WI38 (cell line): ENCODE data around the gene NAV2.
A peak's percentile ranks its signal among the peaks of the same experiment; 100 is the strongest.

Experiments
- H3K4me3 ChIP-seq: 2 replicates; pipeline ENCODE4 v1.5.1; 2011; ENCODE audit warnings: low read depth, mild to moderate bottlenecking, control low read depth, low read length
- TF ChIP-seq, protein P1 (sequence below): IDR thresholded peaks from 2 replicates; pipeline ENCODE4 v1.5.1; 2012; ENCODE audit warnings: low read depth, mild to moderate bottlenecking, control low read depth, low read length

The NAV2 gene

GRCh38 chr11:19777039-19777376 lies 64.4 kb downstream of the NAV2 start:
- H3K4me3 ChIP-seq, result peak overlapping the region; percentile 48
- TF ChIP-seq, protein P1, sequence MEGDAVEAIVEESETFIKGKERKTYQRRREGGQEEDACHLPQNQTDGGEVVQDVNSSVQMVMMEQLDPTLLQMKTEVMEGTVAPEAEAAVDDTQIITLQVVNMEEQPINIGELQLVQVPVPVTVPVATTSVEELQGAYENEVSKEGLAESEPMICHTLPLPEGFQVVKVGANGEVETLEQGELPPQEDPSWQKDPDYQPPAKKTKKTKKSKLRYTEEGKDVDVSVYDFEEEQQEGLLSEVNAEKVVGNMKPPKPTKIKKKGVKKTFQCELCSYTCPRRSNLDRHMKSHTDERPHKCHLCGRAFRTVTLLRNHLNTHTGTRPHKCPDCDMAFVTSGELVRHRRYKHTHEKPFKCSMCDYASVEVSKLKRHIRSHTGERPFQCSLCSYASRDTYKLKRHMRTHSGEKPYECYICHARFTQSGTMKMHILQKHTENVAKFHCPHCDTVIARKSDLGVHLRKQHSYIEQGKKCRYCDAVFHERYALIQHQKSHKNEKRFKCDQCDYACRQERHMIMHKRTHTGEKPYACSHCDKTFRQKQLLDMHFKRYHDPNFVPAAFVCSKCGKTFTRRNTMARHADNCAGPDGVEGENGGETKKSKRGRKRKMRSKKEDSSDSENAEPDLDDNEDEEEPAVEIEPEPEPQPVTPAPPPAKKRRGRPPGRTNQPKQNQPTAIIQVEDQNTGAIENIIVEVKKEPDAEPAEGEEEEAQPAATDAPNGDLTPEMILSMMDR, result no peak

DNA sequence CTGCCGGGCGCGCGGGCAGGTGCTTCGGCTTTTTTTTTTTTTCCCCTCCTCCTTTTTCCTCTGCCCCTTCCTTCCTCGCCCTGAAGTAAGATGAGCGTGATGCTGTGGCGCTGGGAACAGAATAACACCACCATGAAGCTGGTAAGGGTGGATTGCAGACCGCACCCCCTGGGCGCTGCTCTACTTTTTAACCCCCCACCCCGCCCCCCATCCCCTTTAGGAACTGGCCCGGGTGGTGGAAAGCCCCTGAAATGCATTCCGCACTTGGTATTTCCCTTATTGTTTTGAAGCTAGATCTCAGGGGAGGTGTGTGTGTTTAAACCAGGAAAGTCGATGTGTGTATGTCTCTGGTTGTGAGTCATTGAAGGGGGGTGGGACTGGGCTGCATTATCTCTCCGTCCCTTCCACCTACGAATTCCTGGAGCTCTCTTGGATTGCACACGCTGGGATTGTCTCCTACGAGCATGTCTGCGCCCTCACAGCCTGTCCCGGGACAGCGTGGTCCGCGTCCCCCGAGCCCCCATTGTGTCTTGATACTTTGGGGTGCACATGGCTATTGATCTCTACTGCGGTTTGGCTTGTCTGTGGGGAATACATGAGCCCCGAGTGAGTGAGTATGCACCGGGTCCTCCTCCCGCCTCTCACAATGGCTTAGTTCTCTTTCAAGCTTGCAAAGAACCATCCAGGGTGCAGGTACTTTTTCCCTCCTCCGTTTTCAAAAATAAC lies 64.9 kb downstream of the NAV2 start:
- TF ChIP-seq, protein P1, result no peak
- H3K4me3 ChIP-seq, result peak overlapping the region; percentile 48

DNA sequence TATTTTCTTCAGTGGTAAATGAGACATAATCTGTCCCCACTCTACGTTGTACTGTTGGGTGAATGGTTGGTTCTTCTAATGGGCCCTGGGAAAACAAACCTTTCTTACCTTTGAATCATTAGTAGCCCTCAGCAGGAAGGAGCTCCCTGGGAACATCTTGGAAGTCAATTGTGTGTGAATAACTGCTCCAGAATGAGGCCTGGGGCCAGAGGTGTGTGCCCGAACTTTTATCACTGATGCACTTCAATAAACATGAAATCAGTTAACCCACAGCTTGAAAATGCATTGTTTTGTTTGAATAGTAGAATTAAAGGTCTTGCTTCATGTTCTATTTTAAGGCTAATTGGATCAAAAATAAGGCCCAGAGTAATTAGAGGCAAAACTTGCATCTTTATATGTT lies 67.1 kb downstream of the NAV2 start:
- no peak overlapping the region for H3K4me3 ChIP-seq
- TF ChIP-seq, protein P1, result no peak

DNA sequence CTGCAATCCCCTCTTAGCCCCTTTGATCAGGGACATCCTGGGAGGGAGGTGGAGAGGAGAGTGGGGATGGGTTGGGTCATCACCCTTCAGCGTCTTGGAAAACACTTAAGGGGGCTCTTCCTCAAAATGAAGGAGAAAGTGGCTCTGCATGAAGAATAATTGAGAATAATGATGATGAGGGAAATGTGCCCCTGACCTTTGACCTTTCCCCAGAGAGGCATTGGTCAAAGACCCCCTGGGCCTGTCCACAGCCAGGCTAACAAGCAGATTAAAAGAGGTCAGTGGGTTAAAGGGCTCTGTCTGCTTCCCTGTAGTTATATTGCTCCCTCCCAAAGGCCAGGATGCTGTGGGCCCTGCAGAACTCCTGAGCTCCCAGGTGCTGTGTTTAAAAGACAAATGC lies 68.7 kb downstream of the NAV2 start:
- H3K4me3 ChIP-seq, result no peak overlapping the region
- TF ChIP-seq, protein P1, result no peak

DNA sequence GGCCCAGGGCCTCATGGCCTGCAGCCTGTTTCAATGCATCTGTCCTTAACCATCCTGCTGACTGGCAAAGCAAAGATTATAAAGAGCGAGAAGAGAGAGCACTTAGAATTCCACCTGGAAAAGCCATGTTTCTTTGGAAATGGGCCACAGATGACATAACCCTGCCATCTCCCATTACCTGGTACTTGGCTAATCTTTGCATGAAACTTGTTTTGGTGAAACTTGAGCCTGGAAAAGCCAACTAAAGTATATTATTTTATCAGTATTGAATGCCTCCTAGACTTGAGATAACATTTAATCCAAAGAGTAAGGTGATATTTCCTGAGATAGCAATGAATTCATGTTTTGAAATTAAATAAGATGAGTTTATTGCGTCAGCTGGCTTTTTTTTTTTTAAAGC lies 72.6 kb downstream of the NAV2 start:
- H3K4me3 ChIP-seq, result no peak overlapping the region
- TF ChIP-seq, protein P1, result no peak

GRCh38 chr11:19786644-19787043 lies 74.0 kb downstream of the NAV2 start:
- TF ChIP-seq, protein P1, result no peak
- no peak overlapping the region for H3K4me3 ChIP-seq

DNA sequence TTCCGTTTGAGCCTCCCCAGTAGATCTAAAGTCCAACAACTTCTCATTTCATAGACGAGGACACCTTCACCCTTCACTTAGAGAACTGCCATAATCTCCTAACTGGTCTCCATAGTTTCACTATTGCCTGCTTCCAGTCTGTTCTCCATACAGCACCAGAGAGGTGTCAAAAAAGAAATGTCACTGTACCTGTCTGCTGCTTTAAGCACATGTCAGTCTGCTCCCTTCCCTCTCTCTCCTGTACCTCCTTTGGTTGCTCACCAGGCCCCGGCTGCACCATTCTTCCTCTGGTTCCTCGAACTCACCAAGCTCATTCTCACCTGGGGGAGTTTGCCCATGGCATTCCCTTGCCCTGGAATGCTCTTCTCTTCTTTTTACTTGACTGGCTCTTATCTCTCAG lies 75.8 kb downstream of the NAV2 start:
- TF ChIP-seq, protein P1, result no peak
- H3K4me3 ChIP-seq, result no peak overlapping the region
